ENCODE results near the gene CFAP206. TPM values are rescaled to one million over a fixed set of nuclear protein-coding genes. Genes with fewer than 3 reads are reported as not detected.

Gene CFAP206
- polyA plus RNA-seq, 1 experiment, result 0.10 TPM

GRCh38 chr6:87419266-87419665 is 11.5 kb downstream of the CFAP206 start:
- no peak for DNase-seq (ENCODE audit: low read depth)
- CTCF ChIA-PET, result interaction anchor here (1.2 kb wide), 1 partner anchor 352 kb away, joined by 3 read pairs; no protein-coding TSS in a partner anchor
- Histone ChIP-seq H3K4me3 (ENCODE audit: low read depth, low read length) (no peak overlapping the region), H3K27me3 (ENCODE audit: control insufficient read depth, insufficient read depth, low read length) (no peaks in the 10 kb centered on the region; the same call in 1 of the 2 replicates), H3K36me3 (ENCODE audit: control insufficient read depth, insufficient read depth, low read length) (no peaks in the 10 kb centered on the region)
- TF ChIP-seq CTCF (IDR thresholded peaks at IDR 0.05; ENCODE audit: insufficient read depth, low read depth, low read length), result no peak
- POLR2A ChIA-PET, result no interaction called here

- Histone ChIP-seq H3K36me3 (ENCODE audit: control insufficient read depth, insufficient read depth, low read length) (no peaks in the 10 kb centered on the region), H3K4me3 (ENCODE audit: low read depth, low read length) (no peak overlapping the region), H3K27me3 (ENCODE audit: control insufficient read depth, insufficient read depth, low read length) (no peaks in the 10 kb centered on the region; the same call in 1 of the 2 replicates)
- TF ChIP-seq CTCF (IDR thresholded peaks at IDR 0.05; ENCODE audit: insufficient read depth, low read depth, low read length), result no peak
- POLR2A ChIA-PET, result interaction anchor here (0.6 kb wide), 1 partner anchor 16 kb away, joined by 3 read pairs; no protein-coding TSS in a partner anchor
- DNase-seq (ENCODE audit: low read depth), result no peak
- CTCF ChIA-PET, result interaction anchor here (0.8 to 1.2 kb wide), 2 partner anchors 12 to 353 kb away, joined by 3 read pairs; no protein-coding TSS in a partner anchor
These were observed 12.6 kb downstream of the CFAP206 start for GRCh38 chr6:87420360-87420759.

- no peak for TF ChIP-seq CTCF (IDR thresholded peaks at IDR 0.05; ENCODE audit: insufficient read depth, low read depth, low read length)
- H3K36me3 ChIP-seq (ENCODE audit: control insufficient read depth, insufficient read depth, low read length), result no peaks in the 10 kb centered on the region
- ChIA-PET POLR2A (no interaction called here), CTCF (interaction anchor here (1.1 kb wide), 1 partner anchor 29 kb away, joined by 3 read pairs; no protein-coding TSS in a partner anchor)
- no peak for DNase-seq (ENCODE audit: low read depth)
- H3K27me3 ChIP-seq (ENCODE audit: control insufficient read depth, insufficient read depth, low read length), result no peaks in the 10 kb centered on the region
- no peak overlapping the region for H3K4me3 ChIP-seq (ENCODE audit: low read depth, low read length)
These were observed 13.8 kb downstream of the CFAP206 start for GRCh38 chr6:87421576-87421975.

- DNase-seq (ENCODE audit: low read depth), result no peak
- H3K36me3 ChIP-seq (ENCODE audit: control insufficient read depth, insufficient read depth, low read length), result no peaks in the 10 kb centered on the region
- H3K27me3 ChIP-seq (ENCODE audit: control insufficient read depth, insufficient read depth, low read length), result peaks cover 1% of the 10 kb centered on the region; the same call in 1 of the 2 replicates
- CTCF ChIA-PET, result no interaction called here
- TF ChIP-seq CTCF (IDR thresholded peaks at IDR 0.05; ENCODE audit: insufficient read depth, low read depth, low read length), result no peak
- POLR2A ChIA-PET, result no interaction called here
- H3K4me3 ChIP-seq (ENCODE audit: low read depth, low read length), result no peak overlapping the region
These were observed 19.0 kb downstream of the CFAP206 start for GRCh38 chr6:87426789-87427188.

- no peak for TF ChIP-seq CTCF (IDR thresholded peaks at IDR 0.05; ENCODE audit: insufficient read depth, low read depth, low read length)
- ChIA-PET CTCF (interaction anchor here (0.6 kb wide), 1 partner anchor 1294 kb away, joined by 3 read pairs; no protein-coding TSS in a partner anchor), POLR2A (no interaction called here)
- Histone ChIP-seq H3K36me3 (ENCODE audit: control insufficient read depth, insufficient read depth, low read length) (no peaks in the 10 kb centered on the region), H3K4me3 (ENCODE audit: low read depth, low read length) (no peak overlapping the region), H3K27me3 (ENCODE audit: control insufficient read depth, insufficient read depth, low read length) (peaks cover 1% of the 10 kb centered on the region; the same call in 1 of the 2 replicates)
- no peak for DNase-seq (ENCODE audit: low read depth)
These were observed 22.7 kb downstream of the CFAP206 start for GRCh38 chr6:87430499-87430898.
